Hepatocyte (in vitro differentiated cells): ENCODE data around the gene DTX3. TPM values are rescaled to one million over a fixed set of nuclear protein-coding genes. Genes with fewer than 3 reads are reported as not detected.
"Not testable (repeated sequence)": the region's sequence is repeated elsewhere in the genome, so short reads cannot be mapped to it uniquely, and the experiment has no call there.

Experiments used
- DNase-seq: peaks from one replicate; pipeline ENCODE4 v3.0.0-alpha.2; 2016; ENCODE audit warnings: low spot score
- H2AFZ ChIP-seq: fragments of 200-600 bp; sonication (generic); 2 replicates; pipeline ENCODE4 v1.6.0; 2016; ENCODE audit warnings: antibody characterized with exemption, mild to moderate bottlenecking
- H3K27ac ChIP-seq: fragments of 200-600 bp; sonication (generic); 2 replicates; pipeline ENCODE4 v1.5.1; 2016; ENCODE audit warnings: mild to moderate bottlenecking
- H3K27me3 ChIP-seq: fragments of 200-600 bp; sonication (generic); 2 replicates; pipeline ENCODE4 v1.6.1; 2016
- H3K36me3 ChIP-seq: fragments of 200-600 bp; sonication (generic); replicated peaks from 2 replicates; pipeline ENCODE4 v1.5.1; 2016; ENCODE audit warnings: low read depth; ENCODE audit not compliant: insufficient read depth
- H3K4me1 ChIP-seq: fragments of 200-600 bp; sonication (generic); 2 replicates; pipeline ENCODE4 v1.5.1; 2016; ENCODE audit warnings: mild to moderate bottlenecking, moderate library complexity; ENCODE audit not compliant: insufficient read depth
- H3K4me2 ChIP-seq: fragments of 200-600 bp; sonication (generic); 2 replicates; pipeline ENCODE4 v1.6.0; 2016
- H3K4me3 ChIP-seq: fragments of 200-600 bp; sonication (generic); 2 replicates; pipeline ENCODE4 v1.5.1; 2016; ENCODE audit warnings: mild to moderate bottlenecking
- H3K79me2 ChIP-seq: fragments of 200-600 bp; sonication (generic); 2 replicates; pipeline ENCODE4 v1.6.0; 2017; ENCODE audit warnings: mild to moderate bottlenecking
- H3K9me2 ChIP-seq: fragments of 200-600 bp; sonication (generic); replicated peaks from 2 replicates; pipeline ENCODE4 v1.6.0; 2017; ENCODE audit warnings: mild to moderate bottlenecking; ENCODE audit not compliant: insufficient read depth
- H3K9me3 ChIP-seq: fragments of 200-600 bp; sonication (generic); 2 replicates; pipeline ENCODE4 v1.5.1; 2016; ENCODE audit warnings: low read depth, mild to moderate bottlenecking
- H4K20me1 ChIP-seq: fragments of 200-600 bp; sonication (generic); 2 replicates; pipeline ENCODE4 v1.6.0; 2016; ENCODE audit warnings: mild to moderate bottlenecking; ENCODE audit not compliant: insufficient read depth, poor library complexity, severe bottlenecking
- EZH2 ChIP-seq: fragments of 200-600 bp; sonication (generic); IDR thresholded peaks from 2 replicates; pipeline ENCODE4 v1.6.1; 2016; ENCODE audit warnings: antibody characterized with exemption, mild to moderate bottlenecking, borderline replicate concordance
- EZH2phosphoT487 ChIP-seq: fragments of 200-600 bp; sonication (generic); IDR thresholded peaks from one replicate; pipeline ENCODE4 v1.6.1; 2018; ENCODE audit warnings: antibody characterized with exemption, mild to moderate bottlenecking, low read depth, moderate library complexity; ENCODE audit not compliant: unreplicated experiment, severe bottlenecking
- WGBS: methylation state at CpG from one replicate; pipeline ENCODE4 v1.1.6; 2016; ENCODE audit warnings: low lambda C conversion rate; ENCODE audit errors: missing lambda C conversion rate; 5-methylcytosine and 5-hydroxymethylcytosine counted together
- polyA plus RNA-seq: library from polyadenylated mRNA; unstranded; fragments of >200 nt; fragmentation: Nextera tagmentation; extraction: Ambion mirVana; gene quantifications from 2 replicates; pipeline ENCODE4 v1.2.1, GENCODE V29; 2016
- total RNA-seq: library from RNA; depleted of rRNA; stranded (reverse); fragments of >200 nt; gene quantifications from 2 replicates; pipeline ENCODE4 v1.2.3, GENCODE V29; 2014
- TF ChIP-seq, protein P1 (sequence below): fragments of 200-600 bp; sonication (generic); IDR thresholded peaks from 2 replicates; pipeline ENCODE4 v1.5.1; 2016; ENCODE audit warnings: antibody characterized with exemption, mild to moderate bottlenecking; ENCODE audit not compliant: poor library complexity

The DTX3 gene
- total and polyA plus RNA-seq, 2 experiments from 2014 or later = 19.9 to 31.2 TPM

DNA sequence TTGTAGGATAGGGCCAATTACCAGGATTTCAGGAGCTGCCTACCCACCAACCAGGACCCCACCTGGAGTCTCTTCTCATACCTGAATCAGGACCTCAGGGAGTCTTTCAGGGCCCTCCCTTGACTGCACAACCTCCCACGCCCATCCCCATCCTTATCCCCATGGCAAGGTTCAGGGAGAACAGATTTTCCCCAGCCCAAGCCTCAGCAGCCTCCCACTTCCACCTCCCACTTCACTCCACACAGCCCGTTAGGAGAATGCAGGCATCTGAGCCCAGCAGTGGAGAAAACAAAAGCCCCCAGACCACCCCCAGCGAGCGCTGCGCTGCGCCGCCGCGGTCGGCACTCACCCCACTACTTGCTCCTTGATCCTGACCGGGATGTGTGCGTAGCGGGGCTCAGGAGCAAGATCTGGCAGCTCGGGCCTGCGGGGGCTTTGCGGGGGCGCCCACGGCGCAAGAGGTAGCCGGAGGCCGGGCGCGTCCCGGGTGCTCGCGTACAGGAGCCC lies 27.0 kb downstream of the DTX3 start:
- H3K27ac ChIP-seq = no peak overlapping the region
- H3K79me2 ChIP-seq = no peaks in the 10 kb centered on the region
- 7% methylated on average over 23 of the region's 26 CpGs for WGBS
- peaks cover 90% of the 10 kb centered on the region for H3K27me3 ChIP-seq
- no peak overlapping the region for H3K4me3 ChIP-seq
- H3K36me3 ChIP-seq = no peaks in the 10 kb centered on the region
- no peaks in the 10 kb centered on the region for H3K9me3 ChIP-seq
- H4K20me1 ChIP-seq = no peaks in the 10 kb centered on the region
- DNase-seq = no peak
- no peak for TF ChIP-seq EZH2phosphoT487
- TF ChIP-seq EZH2 = no peak
- TF ChIP-seq, protein P1, sequence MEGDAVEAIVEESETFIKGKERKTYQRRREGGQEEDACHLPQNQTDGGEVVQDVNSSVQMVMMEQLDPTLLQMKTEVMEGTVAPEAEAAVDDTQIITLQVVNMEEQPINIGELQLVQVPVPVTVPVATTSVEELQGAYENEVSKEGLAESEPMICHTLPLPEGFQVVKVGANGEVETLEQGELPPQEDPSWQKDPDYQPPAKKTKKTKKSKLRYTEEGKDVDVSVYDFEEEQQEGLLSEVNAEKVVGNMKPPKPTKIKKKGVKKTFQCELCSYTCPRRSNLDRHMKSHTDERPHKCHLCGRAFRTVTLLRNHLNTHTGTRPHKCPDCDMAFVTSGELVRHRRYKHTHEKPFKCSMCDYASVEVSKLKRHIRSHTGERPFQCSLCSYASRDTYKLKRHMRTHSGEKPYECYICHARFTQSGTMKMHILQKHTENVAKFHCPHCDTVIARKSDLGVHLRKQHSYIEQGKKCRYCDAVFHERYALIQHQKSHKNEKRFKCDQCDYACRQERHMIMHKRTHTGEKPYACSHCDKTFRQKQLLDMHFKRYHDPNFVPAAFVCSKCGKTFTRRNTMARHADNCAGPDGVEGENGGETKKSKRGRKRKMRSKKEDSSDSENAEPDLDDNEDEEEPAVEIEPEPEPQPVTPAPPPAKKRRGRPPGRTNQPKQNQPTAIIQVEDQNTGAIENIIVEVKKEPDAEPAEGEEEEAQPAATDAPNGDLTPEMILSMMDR = no peak
- peaks cover 6% of the 10 kb centered on the region for H3K4me1 ChIP-seq
- peak overlapping the region; percentile 99 for H3K4me2 ChIP-seq
- H3K9me2 ChIP-seq = no peaks in the 10 kb centered on the region
- H2AFZ ChIP-seq = peak overlapping the region; percentile 84

DNA sequence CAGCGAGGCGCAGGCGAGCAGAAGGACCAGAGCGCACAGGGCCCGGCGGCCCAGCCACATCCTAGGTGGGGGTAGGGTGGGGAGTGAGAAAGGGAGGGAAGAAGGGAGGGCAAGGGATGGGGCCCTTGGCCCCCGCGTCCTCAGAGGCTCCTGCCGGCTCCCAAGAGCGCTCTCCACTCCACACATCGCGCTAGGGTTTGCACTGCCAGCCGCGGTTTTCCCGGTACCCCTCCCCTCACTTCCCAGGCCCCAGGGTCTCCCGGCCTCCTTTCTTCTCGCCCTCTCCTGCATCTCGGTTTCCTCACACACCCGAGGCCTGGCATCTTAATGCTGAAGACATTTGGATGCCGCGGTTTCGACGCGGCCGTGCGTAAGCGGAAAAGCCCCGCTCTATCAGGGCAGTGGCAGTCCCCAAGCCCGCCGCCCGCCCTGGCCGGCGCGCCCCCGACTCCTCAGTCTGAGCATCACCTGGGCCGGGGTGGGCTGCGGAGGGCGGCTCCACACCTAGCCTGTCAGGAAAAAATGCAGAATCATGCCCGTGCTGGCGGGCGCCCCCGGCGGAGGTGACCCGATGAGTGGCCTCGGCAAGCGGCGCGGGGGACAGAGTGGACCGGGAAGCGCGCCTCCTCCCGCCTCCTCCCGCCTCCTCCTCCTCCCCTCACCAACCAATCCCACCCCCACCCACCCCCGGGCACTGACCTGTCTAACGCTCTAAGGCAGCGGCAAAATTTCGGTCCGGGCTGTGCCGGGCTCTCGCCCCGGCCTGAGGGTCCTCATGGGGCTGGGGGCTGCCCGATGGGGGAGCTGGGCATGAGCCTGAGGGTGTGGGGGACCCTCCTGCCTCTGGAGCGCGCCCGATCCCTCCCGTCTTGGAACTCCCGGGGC lies 27.7 kb downstream of the DTX3 start:
- Histone ChIP-seq H3K4me1 (peaks cover 6% of the 10 kb centered on the region), H3K79me2 (no peaks in the 10 kb centered on the region), H3K4me3 (peak overlapping the region; percentile 46), H3K9me2 (no peaks in the 10 kb centered on the region), H3K27ac (no peak overlapping the region), H3K36me3 (no peaks in the 10 kb centered on the region), H3K27me3 (peaks cover 83% of the 10 kb centered on the region), H2AFZ (peak overlapping the region; percentile 84), H3K9me3 (no peaks in the 10 kb centered on the region), H3K4me2 (peak overlapping the region; percentile 99), H4K20me1 (no peaks in the 10 kb centered on the region)
- 2% methylated on average over 33 of the region's 67 CpGs for WGBS
- TF ChIP-seq, protein P1 = no peak
- TF ChIP-seq EZH2 (peak; percentile 86), EZH2phosphoT487 (peak; percentile 62)
- DNase-seq = peak; percentile 8

DNA sequence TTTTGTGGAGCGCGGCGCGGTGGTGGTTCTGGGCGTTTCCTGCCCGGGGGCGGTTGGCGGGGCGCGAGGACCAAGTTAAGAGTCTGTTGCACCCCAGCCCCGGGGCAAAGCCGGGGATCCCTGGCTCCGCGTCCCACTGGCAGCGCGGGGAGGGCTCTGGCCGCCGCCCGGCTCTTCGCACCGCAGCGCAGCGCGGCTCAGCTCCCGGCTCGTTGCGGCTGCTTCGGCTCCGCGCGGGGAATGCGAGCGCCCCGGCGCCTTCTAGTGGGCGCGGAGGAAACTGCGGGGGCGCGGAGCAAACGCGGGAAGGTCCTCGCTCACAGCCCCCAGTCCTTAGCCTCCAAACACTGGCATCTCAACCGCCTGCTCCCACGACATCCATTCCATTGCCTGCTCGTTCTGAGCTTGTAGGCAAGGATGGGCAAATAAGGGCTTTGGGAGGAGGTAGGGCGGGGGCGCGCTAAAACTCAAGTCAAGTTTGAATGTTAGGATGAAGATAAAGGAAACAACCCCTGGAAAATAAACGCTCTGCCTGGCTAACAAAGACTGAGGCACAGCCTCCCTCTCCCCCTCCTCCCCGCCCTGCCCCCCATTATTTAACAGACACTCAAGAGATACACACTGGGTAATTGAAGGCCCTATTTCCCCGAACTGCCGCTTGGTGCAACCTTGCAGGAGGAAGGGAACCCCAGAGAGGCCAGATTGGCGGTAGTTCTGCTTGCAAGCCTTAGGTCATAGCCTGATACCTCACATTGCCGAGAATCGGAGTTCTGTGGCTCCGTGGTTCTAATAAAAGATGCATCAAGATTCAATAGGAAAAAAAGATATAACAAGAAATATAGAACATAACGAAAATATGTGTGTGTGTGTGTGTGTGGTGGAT lies 28.6 kb downstream of the DTX3 start, which contains the start of gene B4GALNT1:
Gene B4GALNT1, minus strand, starts transcription at position 244 of the 883 bp plus-strand sequence. CDS start 1,069 bp downstream, outside the sequence.
- DNase-seq = peak; percentile 80
- Histone ChIP-seq H3K4me3 (peak within 1 kb of the TSS; percentile 46), H3K36me3 (no peaks in the 10 kb centered on the region), H3K4me1 (peaks cover 6% of the 10 kb centered on the region), H2AFZ (peak within 1 kb of the TSS; percentile 84), H4K20me1 (no peaks in the 10 kb centered on the region), H3K4me2 (peak within 1 kb of the TSS; percentile 99), H3K9me2 (no peaks in the 10 kb centered on the region), H3K27me3 (peaks cover 74% of the 10 kb centered on the region), H3K27ac (no peak within 1 kb of the TSS), H3K9me3 (no peaks in the 10 kb centered on the region), H3K79me2 (no peaks in the 10 kb centered on the region)
- TF ChIP-seq EZH2phosphoT487 (peak; percentile 46), EZH2 (peak; percentile 75)
- TF ChIP-seq, protein P1 = peak; percentile 73
- WGBS = 6% methylated on average over 49 of the region's 58 CpGs

DNA sequence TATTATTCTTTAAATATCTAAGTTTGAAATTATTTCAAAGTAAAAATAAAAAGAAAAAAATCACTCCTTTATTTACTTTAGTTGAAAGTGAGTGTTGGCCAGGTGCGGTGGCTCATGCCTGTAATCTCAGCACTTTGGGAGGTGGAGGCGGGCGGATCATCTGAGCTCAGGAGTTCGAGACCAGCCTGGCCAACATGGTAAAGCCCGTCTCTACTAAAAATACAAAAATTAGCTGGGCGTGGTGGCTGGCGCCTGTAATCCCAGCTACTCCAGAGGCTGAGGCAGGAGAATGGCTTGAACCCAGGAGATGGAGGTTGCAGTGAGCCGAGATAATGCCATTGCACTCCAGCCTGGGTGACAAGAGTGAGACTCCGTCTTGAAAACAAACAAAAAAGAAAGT lies 32.1 kb downstream of the DTX3 start:
- H3K27me3 ChIP-seq = peaks cover 62% of the 10 kb centered on the region

More for the DNA sequence above, 32.1 kb downstream of the DTX3 start:
- H3K9me2 ChIP-seq, H3K4me1 ChIP-seq, H4K20me1 ChIP-seq, H3K4me2 ChIP-seq, H3K79me2 ChIP-seq, H2AFZ ChIP-seq, H3K4me3 ChIP-seq, H3K27ac ChIP-seq, DNase-seq, H3K36me3 ChIP-seq, H3K9me3 ChIP-seq: not testable (repeated sequence)
- 90% methylated on average over 9 of the region's 9 CpGs for WGBS
